ENCODE data around the gene B4GALNT1. TPM values are rescaled to one million over a fixed set of nuclear protein-coding genes. Genes with fewer than 3 reads are reported as not detected.
"Not testable (repeated sequence)": the region's sequence is repeated elsewhere in the genome, so short reads cannot be mapped to it uniquely, and the experiment has no call there.

Gene B4GALNT1
- total RNA-seq, 3 donors from 2014 or later: 3.2 to 4.6 (median 3.6) TPM

GRCh38 chr12:57654042-57654441 is 21.0 kb upstream of the B4GALNT1 start:
- Mint-ChIP-seq H3K36me3 (ENCODE audit: insufficient read depth) (peaks cover 2% of the 10 kb centered on the region), H3K27me3 (ENCODE audit: low read depth) (peaks cover 4% of the 10 kb centered on the region), H3K9me3 (peaks cover 6% of the 10 kb centered on the region), H3K4me3 (no peak overlapping the region), H3K4me1 (ENCODE audit: low read depth) (no peaks in the 10 kb centered on the region)
- no peak for DNase-seq
- no peak for ATAC-seq

GRCh38 chr12:57646659-57647049 is 13.7 kb upstream of the B4GALNT1 start:
- not testable (repeated sequence) for DNase-seq; ATAC-seq; H3K36me3 Mint-ChIP-seq (ENCODE audit: insufficient read depth); H3K4me3 Mint-ChIP-seq; H3K27me3 Mint-ChIP-seq (ENCODE audit: low read depth); H3K9me3 Mint-ChIP-seq; H3K4me1 Mint-ChIP-seq (ENCODE audit: low read depth)

- not testable (repeated sequence) for H3K9me3 Mint-ChIP-seq; H3K4me3 Mint-ChIP-seq; ATAC-seq; H3K36me3 Mint-ChIP-seq (ENCODE audit: insufficient read depth); H3K27me3 Mint-ChIP-seq (ENCODE audit: low read depth); DNase-seq; H3K4me1 Mint-ChIP-seq (ENCODE audit: low read depth)
Observed at GRCh38 chr12:57645990-57646658, 13.1 kb upstream of the B4GALNT1 start.

- no peaks in the 10 kb centered on the region for H3K36me3 Mint-ChIP-seq (ENCODE audit: insufficient read depth)
- ATAC-seq (no peak), DNase-seq (no peak)
- H3K4me3 Mint-ChIP-seq: no peak overlapping the region
- peaks cover 28% of the 10 kb centered on the region for H3K27me3 Mint-ChIP-seq (ENCODE audit: low read depth)
- no peaks in the 10 kb centered on the region for H3K9me3 Mint-ChIP-seq
- H3K4me1 Mint-ChIP-seq (ENCODE audit: low read depth): no peaks in the 10 kb centered on the region
Observed at GRCh38 chr12:57641699-57642442, 8.9 kb upstream of the B4GALNT1 start.

- ATAC-seq (no peak), DNase-seq (no peak)
- Mint-ChIP-seq H3K9me3 (no peaks in the 10 kb centered on the region), H3K4me3 (no peak overlapping the region), H3K4me1 (ENCODE audit: low read depth) (no peaks in the 10 kb centered on the region), H3K36me3 (ENCODE audit: insufficient read depth) (no peaks in the 10 kb centered on the region), H3K27me3 (ENCODE audit: low read depth) (peaks cover 28% of the 10 kb centered on the region)
Observed at GRCh38 chr12:57640175-57641042, 7.4 kb upstream of the B4GALNT1 start.

- H3K4me3 Mint-ChIP-seq: no peak overlapping the region
- DNase-seq: no peak
- H3K27me3 Mint-ChIP-seq (ENCODE audit: low read depth): peaks cover 45% of the 10 kb centered on the region
- peaks cover 5% of the 10 kb centered on the region for H3K4me1 Mint-ChIP-seq (ENCODE audit: low read depth)
- no peaks in the 10 kb centered on the region for H3K9me3 Mint-ChIP-seq
- no peak for ATAC-seq
- no peaks in the 10 kb centered on the region for H3K36me3 Mint-ChIP-seq (ENCODE audit: insufficient read depth)
Observed at GRCh38 chr12:57638096-57638495, 5.1 kb upstream of the B4GALNT1 start.

GRCh38 chr12:57637364-57637763 is 4.4 kb upstream of the B4GALNT1 start:
- no peak for DNase-seq
- no peaks in the 10 kb centered on the region for H3K36me3 Mint-ChIP-seq (ENCODE audit: insufficient read depth)

GRCh38 chr12:57636731-57637130 is 3.7 kb upstream of the B4GALNT1 start:
- DNase-seq; ATAC-seq; H3K36me3 Mint-ChIP-seq (ENCODE audit: insufficient read depth); H3K9me3 Mint-ChIP-seq; H3K4me1 Mint-ChIP-seq (ENCODE audit: low read depth); H3K4me3 Mint-ChIP-seq: not testable (repeated sequence)
- peaks cover 44% of the 10 kb centered on the region for H3K27me3 Mint-ChIP-seq (ENCODE audit: low read depth)

More at GRCh38 chr12:57637364-57637763, 4.4 kb upstream of the B4GALNT1 start:
- no peak for ATAC-seq
- Mint-ChIP-seq H3K9me3 (no peaks in the 10 kb centered on the region), H3K27me3 (ENCODE audit: low read depth) (peaks cover 44% of the 10 kb centered on the region), H3K4me1 (ENCODE audit: low read depth) (peaks cover 6% of the 10 kb centered on the region), H3K4me3 (no peak overlapping the region)

- peak overlapping the region; percentile 72 for H3K4me3 Mint-ChIP-seq
- DNase-seq (no peak), ATAC-seq (peak; percentile 49 to 53)
- no peaks in the 10 kb centered on the region for H3K9me3 Mint-ChIP-seq
- H3K4me1 Mint-ChIP-seq (ENCODE audit: low read depth): peaks cover 11% of the 10 kb centered on the region
- H3K36me3 Mint-ChIP-seq (ENCODE audit: insufficient read depth): no peaks in the 10 kb centered on the region
- peaks cover 61% of the 10 kb centered on the region for H3K27me3 Mint-ChIP-seq (ENCODE audit: low read depth)
Observed at GRCh38 chr12:57632073-57632957, 686 bp downstream of the B4GALNT1 start.

GRCh38 chr12:57631566-57632072 is 1.4 kb downstream of the B4GALNT1 start:
- no peaks in the 10 kb centered on the region for H3K36me3 Mint-ChIP-seq (ENCODE audit: insufficient read depth)
- no peak for DNase-seq
- ATAC-seq: no peak
- H3K27me3 Mint-ChIP-seq (ENCODE audit: low read depth): peaks cover 68% of the 10 kb centered on the region
- H3K4me3 Mint-ChIP-seq: peak overlapping the region; percentile 37
- peaks cover 13% of the 10 kb centered on the region for H3K4me1 Mint-ChIP-seq (ENCODE audit: low read depth)
- H3K9me3 Mint-ChIP-seq: no peaks in the 10 kb centered on the region

- no peaks in the 10 kb centered on the region for H3K36me3 Mint-ChIP-seq (ENCODE audit: insufficient read depth)
- peaks cover 74% of the 10 kb centered on the region for H3K27me3 Mint-ChIP-seq (ENCODE audit: low read depth)
- H3K9me3 Mint-ChIP-seq: no peaks in the 10 kb centered on the region
- ATAC-seq: no peak
- H3K4me1 Mint-ChIP-seq (ENCODE audit: low read depth): peaks cover 13% of the 10 kb centered on the region
- no peak for DNase-seq
- H3K4me3 Mint-ChIP-seq: peak overlapping the region; percentile 37
Observed at GRCh38 chr12:57630891-57631433, 2.0 kb downstream of the B4GALNT1 start.

GRCh38 chr12:57629897-57630471 is 3.0 kb downstream of the B4GALNT1 start:
- peaks cover 82% of the 10 kb centered on the region for H3K27me3 Mint-ChIP-seq (ENCODE audit: low read depth)
- no peak overlapping the region for H3K4me3 Mint-ChIP-seq
- DNase-seq: no peak

More at GRCh38 chr12:57629897-57630471, 3.0 kb downstream of the B4GALNT1 start:
- Mint-ChIP-seq H3K4me1 (ENCODE audit: low read depth) (peaks cover 13% of the 10 kb centered on the region), H3K9me3 (no peaks in the 10 kb centered on the region), H3K36me3 (ENCODE audit: insufficient read depth) (no peaks in the 10 kb centered on the region)
- ATAC-seq: no peak
